KMS-11 (cell line): ENCODE measurements around the gene TMEM203.

ENCODE experiments used
- H2AFZ ChIP-seq: fragments of 200-600 bp; sonication (generic); 2 replicates; pipeline ENCODE4 v1.6.1; 2016; ENCODE audit warnings: antibody characterized with exemption, mixed run types, low read depth
- H3K27ac ChIP-seq: fragments of 200-600 bp; sonication (generic); 2 replicates; pipeline ENCODE4 v1.6.1; 2016; ENCODE audit warnings: mild to moderate bottlenecking, mixed run types
- H3K27me3 ChIP-seq: fragments of 200-600 bp; sonication (generic); 2 replicates; pipeline ENCODE4 v1.6.1; 2017; ENCODE audit warnings: mild to moderate bottlenecking, low read depth, mixed run types, moderate library complexity; ENCODE audit not compliant: insufficient read depth
- H3K36me3 ChIP-seq: fragments of 200-600 bp; sonication (generic); 2 replicates; pipeline ENCODE4 v1.6.1; 2017; ENCODE audit warnings: mild to moderate bottlenecking, mixed run types; ENCODE audit not compliant: insufficient read depth
- H3K4me1 ChIP-seq: fragments of 200-600 bp; sonication (generic); 2 replicates; pipeline ENCODE4 v1.6.1; 2016; ENCODE audit warnings: mild to moderate bottlenecking, low read depth, mixed run types; ENCODE audit not compliant: poor library complexity, severe bottlenecking
- H3K4me2 ChIP-seq: fragments of 200-600 bp; sonication (generic); 2 replicates; pipeline ENCODE4 v1.7.0; 2016; ENCODE audit warnings: mild to moderate bottlenecking, mixed run types
- H3K4me3 ChIP-seq: fragments of 200-600 bp; sonication (generic); IDR thresholded peaks from 2 replicates; pipeline ENCODE4 v1.6.1; 2017; ENCODE audit warnings: low read depth, low read length, mixed read lengths; ENCODE audit not compliant: insufficient read depth
- H3K79me2 ChIP-seq: fragments of 200-600 bp; sonication (generic); 2 replicates; pipeline ENCODE4 v1.6.1; 2016; ENCODE audit warnings: low read depth, mixed run types; ENCODE audit not compliant: insufficient read depth
- H3K9ac ChIP-seq: fragments of 200-600 bp; sonication (generic); 2 replicates; pipeline ENCODE4 v1.6.1; 2016; ENCODE audit warnings: mild to moderate bottlenecking, mixed run types
- H4K20me1 ChIP-seq: fragments of 200-600 bp; sonication (generic); 2 replicates; pipeline ENCODE4 v1.6.1; 2016; ENCODE audit warnings: mild to moderate bottlenecking, mixed run types; ENCODE audit not compliant: insufficient read depth
- CTCF ChIP-seq: fragments of 200-600 bp; sonication (generic); conservative IDR thresholded peaks from 2 replicates; pipeline ENCODE4 v1.6.1; 2017; ENCODE audit warnings: low read depth, mild to moderate bottlenecking, antibody characterized with exemption, low read length, moderate library complexity, mixed read lengths

TMEM203 gene

GRCh38 chr9:137219757-137220316 is 14.4 kb upstream of the TMEM203 start:
- H3K36me3 ChIP-seq = no peaks in the 10 kb centered on the region
- TF ChIP-seq CTCF = no peak
- no peak overlapping the region for H2AFZ ChIP-seq
- no peaks in the 10 kb centered on the region for H3K79me2 ChIP-seq
- H4K20me1 ChIP-seq = no peaks in the 10 kb centered on the region
- no peak overlapping the region for H3K9ac ChIP-seq
- peaks cover 10% of the 10 kb centered on the region for H3K4me1 ChIP-seq
- no peak overlapping the region for H3K4me3 ChIP-seq
- no peaks in the 10 kb centered on the region for H3K27me3 ChIP-seq
- H3K4me2 ChIP-seq = no peak overlapping the region
- H3K27ac ChIP-seq = no peak overlapping the region

- Histone ChIP-seq H4K20me1 (no peaks in the 10 kb centered on the region), H3K9ac (no peak overlapping the region), H3K4me1 (peaks cover 5% of the 10 kb centered on the region), H3K27me3 (no peaks in the 10 kb centered on the region), H3K4me3 (no peak overlapping the region), H3K79me2 (no peaks in the 10 kb centered on the region), H3K27ac (no peak overlapping the region), H3K4me2 (no peak overlapping the region), H2AFZ (no peak overlapping the region), H3K36me3 (no peaks in the 10 kb centered on the region)
- TF ChIP-seq CTCF = no peak
Observed at GRCh38 chr9:137218754-137219271, 13.4 kb upstream of the TMEM203 start.

- H2AFZ ChIP-seq = no peak overlapping the region
- no peak overlapping the region for H3K4me2 ChIP-seq
- H3K36me3 ChIP-seq = no peaks in the 10 kb centered on the region
- H3K79me2 ChIP-seq = no peaks in the 10 kb centered on the region
- H3K4me1 ChIP-seq = peaks cover 4% of the 10 kb centered on the region
- H3K27ac ChIP-seq = no peak overlapping the region
- H3K27me3 ChIP-seq = no peaks in the 10 kb centered on the region
- no peak for TF ChIP-seq CTCF
- no peak overlapping the region for H3K9ac ChIP-seq
- no peaks in the 10 kb centered on the region for H4K20me1 ChIP-seq
- no peak overlapping the region for H3K4me3 ChIP-seq
Observed at GRCh38 chr9:137218212-137218753, 12.8 kb upstream of the TMEM203 start.

GRCh38 chr9:137217276-137218211 is 12.1 kb upstream of the TMEM203 start:
- Histone ChIP-seq H2AFZ (no peak overlapping the region), H3K4me1 (no peaks in the 10 kb centered on the region), H3K9ac (no peak overlapping the region), H3K27ac (no peak overlapping the region), H3K27me3 (no peaks in the 10 kb centered on the region), H4K20me1 (no peaks in the 10 kb centered on the region), H3K4me2 (no peak overlapping the region), H3K79me2 (no peaks in the 10 kb centered on the region), H3K4me3 (no peak overlapping the region), H3K36me3 (no peaks in the 10 kb centered on the region)
- no peak for TF ChIP-seq CTCF
